H9 (cell line): ENCODE measurements around the gene NUDT4. TPM values are rescaled to one million over a fixed set of nuclear protein-coding genes. Genes with fewer than 3 reads are reported as not detected.

Experiments used
- DNase-seq: peaks from one replicate; pipeline ENCODE4 v3.0.0-alpha.2; 2017
- H2AFZ ChIP-seq: one replicate; pipeline ENCODE4 v1.6.1; 2013; ENCODE audit warnings: mild to moderate bottlenecking, low read length, control low read depth, moderate library complexity
- H2AK5ac ChIP-seq: 2 replicates; pipeline ENCODE4 v1.6.1; 2013; ENCODE audit warnings: low read length, control low read depth, mixed read lengths; ENCODE audit not compliant: insufficient read length
- H2BK120ac ChIP-seq: one replicate; pipeline ENCODE4 v1.6.1; 2013; ENCODE audit warnings: low read depth, mild to moderate bottlenecking, low read length, control low read depth, inconsistent platforms; ENCODE audit not compliant: poor library complexity, severe bottlenecking
- H2BK12ac ChIP-seq: 2 replicates; pipeline ENCODE4 v1.6.1; 2013; ENCODE audit warnings: low read length, control low read depth, mixed read lengths, low read depth; ENCODE audit not compliant: insufficient read length
- H2BK15ac ChIP-seq: 2 replicates; pipeline ENCODE4 v1.6.1; 2013; ENCODE audit warnings: low read depth, low read length, control low read depth
- H2BK20ac ChIP-seq: one replicate; pipeline ENCODE4 v1.6.1; 2013; ENCODE audit warnings: low read depth, mild to moderate bottlenecking, low read length, control low read depth, inconsistent platforms; ENCODE audit not compliant: poor library complexity, severe bottlenecking
- H2BK5ac ChIP-seq: 2 replicates; pipeline ENCODE4 v1.6.1; 2013; ENCODE audit warnings: low read length, control low read depth, mixed read lengths; ENCODE audit not compliant: insufficient read length
- H3K14ac ChIP-seq: 2 replicates; pipeline ENCODE4 v1.6.1; 2013; ENCODE audit warnings: low read length, control low read depth; ENCODE audit not compliant: insufficient read depth
- H3K18ac ChIP-seq: 2 replicates; pipeline ENCODE4 v1.6.1; 2013; ENCODE audit warnings: low read depth, mild to moderate bottlenecking, mixed read lengths, low read length, control low read depth; ENCODE audit not compliant: insufficient read length
- H3K23ac ChIP-seq: 2 replicates; pipeline ENCODE4 v1.6.1; 2013; ENCODE audit warnings: low read length, control low read depth, mixed read lengths, low read depth; ENCODE audit not compliant: insufficient read length
- H3K23me2 ChIP-seq: 2 replicates; pipeline ENCODE4 v1.6.1; 2013; ENCODE audit warnings: low read depth, mild to moderate bottlenecking, mixed read lengths, low read length, control low read depth; ENCODE audit not compliant: insufficient read length, poor library complexity, severe bottlenecking
- H3K27ac ChIP-seq: 2 replicates; pipeline ENCODE4 v1.5.1; 2013; ENCODE audit warnings: low read length, control low read depth, mixed read lengths, low read depth; ENCODE audit not compliant: insufficient read length
- H3K27me3 ChIP-seq: 2 replicates; pipeline ENCODE4 v1.6.1; 2013; ENCODE audit warnings: low read length, control low read depth, inconsistent platforms; ENCODE audit not compliant: insufficient read depth
- H3K4ac ChIP-seq: 2 replicates; pipeline ENCODE4 v1.6.1; 2013; ENCODE audit warnings: low read depth, mild to moderate bottlenecking, control low read depth, inconsistent platforms, low read length, moderate library complexity
- H3K4me1 ChIP-seq: 2 replicates; pipeline ENCODE4 v1.6.1; 2013; ENCODE audit warnings: low read length, control low read depth, inconsistent platforms; ENCODE audit not compliant: insufficient read depth
- H3K4me2 ChIP-seq: 2 replicates; pipeline ENCODE4 v1.6.1; 2013; ENCODE audit warnings: low read length, control low read depth, mixed read lengths; ENCODE audit not compliant: insufficient read length, insufficient read depth
- H3K56ac ChIP-seq: 2 replicates; pipeline ENCODE4 v1.6.1; 2013; ENCODE audit warnings: low read depth, mild to moderate bottlenecking, mixed read lengths, low read length, control low read depth; ENCODE audit not compliant: insufficient read length
- H3K79me1 ChIP-seq: 2 replicates; pipeline ENCODE4 v1.6.1; 2013; ENCODE audit warnings: low read depth, mild to moderate bottlenecking, moderate library complexity, low read length, control low read depth, inconsistent platforms; ENCODE audit not compliant: insufficient read depth, poor library complexity, severe bottlenecking
- H3K79me2 ChIP-seq: 2 replicates; pipeline ENCODE4 v1.6.1; 2013; ENCODE audit warnings: low read length, control low read depth, inconsistent platforms; ENCODE audit not compliant: insufficient read depth
- H3K9ac ChIP-seq: 2 replicates; pipeline ENCODE4 v1.6.1; 2013; ENCODE audit warnings: low read length, control low read depth, mixed read lengths; ENCODE audit not compliant: insufficient read length; ENCODE audit errors: extremely low read depth
- H3K9me3 ChIP-seq: one replicate; pipeline ENCODE4 v1.6.1; 2013; ENCODE audit warnings: low read depth, low read length, inconsistent platforms; ENCODE audit not compliant: control insufficient read depth
- H3T11ph ChIP-seq: one replicate; pipeline ENCODE4 v1.6.1; 2013; ENCODE audit warnings: mild to moderate bottlenecking, low read length, control low read depth, inconsistent platforms
- H4K20me1 ChIP-seq: one replicate; pipeline ENCODE4 v1.6.1; 2013; ENCODE audit not compliant: control insufficient read depth, insufficient read length, insufficient read depth
- H4K5ac ChIP-seq: 2 replicates; pipeline ENCODE4 v1.6.1; 2013; ENCODE audit warnings: low read depth, mild to moderate bottlenecking, mixed read lengths, low read length, control low read depth; ENCODE audit not compliant: insufficient read length
- H4K8ac ChIP-seq: replicated peaks from 2 replicates; pipeline ENCODE4 v1.6.1; 2013; ENCODE audit warnings: low read length, control low read depth, mixed read lengths, low read depth; ENCODE audit not compliant: insufficient read length
- H4K91ac ChIP-seq: 2 replicates; pipeline ENCODE4 v1.6.1; 2013; ENCODE audit warnings: low read depth, mild to moderate bottlenecking, moderate library complexity, mixed read lengths, low read length, control low read depth; ENCODE audit not compliant: insufficient read length
- H3K27ac Mint-ChIP-seq, 3 experiments: 2 replicates in 2 of 3; 3 replicates in 1 of 3; pipeline ENCODE4 v1.8.0; 2020 to 2021; ENCODE audit warnings: mixed read lengths in 3 of 3, mild to moderate bottlenecking in 1 of 3, moderate library complexity in 1 of 3
- H3K27me3 Mint-ChIP-seq: 2 replicates; pipeline ENCODE4 v1.8.0; 2021; ENCODE audit warnings: low read depth, mild to moderate bottlenecking, moderate library complexity, mixed read lengths
- H3K36me3 Mint-ChIP-seq, 3 experiments: 2 replicates in 2 of 3; 3 replicates in 1 of 3; pipeline ENCODE4 v1.8.0; 2020 to 2021; ENCODE audit warnings: low read depth in 3 of 3, mixed read lengths in 3 of 3; ENCODE audit not compliant: insufficient read depth in 1 of 3
- H3K4me1 Mint-ChIP-seq, 2 experiments: 2 replicates each; pipeline ENCODE4 v1.8.0; 2020; ENCODE audit warnings: mixed read lengths in 2 of 2
- H3K4me3 Mint-ChIP-seq, 2 experiments: 2 replicates in 1 of 2; 3 replicates in 1 of 2; pipeline ENCODE4 v1.8.0; 2020 to 2021; ENCODE audit warnings: mild to moderate bottlenecking in 2 of 2, mixed read lengths in 2 of 2, moderate library complexity in 1 of 2
- H3K9me3 Mint-ChIP-seq, 2 experiments: 2 replicates in 1 of 2; 3 replicates in 1 of 2; pipeline ENCODE4 v1.8.0; 2020; ENCODE audit warnings: mild to moderate bottlenecking in 2 of 2, mixed read lengths in 2 of 2, moderate library complexity in 1 of 2
- CTCF ChIP-seq: fragments of 200-600 bp; sonication (generic); conservative IDR thresholded peaks from 3 replicates; pipeline ENCODE4 v1.8.0; 2021; ENCODE audit warnings: antibody characterized with exemption, mild to moderate bottlenecking
- WGBS: extraction: QIAGEN DNeasy Blood & Tissue Kit; methylation state at CpG from one replicate; pipeline ENCODE4 v1.1.7; 2013; ENCODE audit warnings: missing lambda C conversion rate, low lambda C conversion rate, mixed read lengths; ENCODE audit not compliant: insufficient read length; ENCODE audit errors: extremely low coverage; 5-methylcytosine and 5-hydroxymethylcytosine counted together
- total RNA-seq: library from RNA; stranded (reverse); gene quantifications from 2 replicates; pipeline ENCODE4 v1.2.1, GENCODE V29; 2021

NUDT4 gene
- total RNA-seq, 1 experiment from 2014 or later: 40.6 TPM

- Histone ChIP-seq H3K9me3 (no peaks in the 10 kb centered on the region), H3K9ac (no peak overlapping the region), H4K91ac (no peak overlapping the region), H3K23me2 (no peaks in the 10 kb centered on the region), H2BK12ac (no peak overlapping the region), H3K23ac (no peak overlapping the region), H3K4me2 (no peak overlapping the region), H2BK15ac (no peak overlapping the region), H3K4me1 (no peaks in the 10 kb centered on the region), H3K4ac (no peak overlapping the region), H2AFZ (no peak overlapping the region), H3K79me2 (peaks cover 36% of the 10 kb centered on the region; the same call in 1 of the 2 replicates), H2AK5ac (no peak overlapping the region), H3T11ph (no peak overlapping the region), H3K18ac (no peak overlapping the region), H3K27me3 (no peaks in the 10 kb centered on the region), H3K79me1 (peaks cover 11% of the 10 kb centered on the region), H4K20me1 (no peaks in the 10 kb centered on the region), H3K27ac (no peak overlapping the region), H2BK20ac (no peak overlapping the region), H2BK120ac (no peak overlapping the region), H3K14ac (no peak overlapping the region), H2BK5ac (no peak overlapping the region), H3K56ac (no peak overlapping the region), H4K5ac (no peak overlapping the region), H4K8ac (no peak overlapping the region)
- H3K27me3 Mint-ChIP-seq: no peaks in the 10 kb centered on the region
- no peak for DNase-seq
- H3K9me3 Mint-ChIP-seq: no peaks in the 10 kb centered on the region
- no peak overlapping the region for H3K4me3 Mint-ChIP-seq
- no peak for TF ChIP-seq CTCF
- H3K27ac Mint-ChIP-seq: peak overlapping the region in 1 of 3 experiments; percentile 51; a peak in 1 of 7 replicates
- peaks cover 9 to 15% (median 14%) of the 10 kb centered on the region in 3 experiments; a peak in 6 of 7 replicates for H3K36me3 Mint-ChIP-seq
- H3K4me1 Mint-ChIP-seq: peaks cover 13 to 14% of the 10 kb centered on the region in 2 experiments; a peak in 3 of 4 replicates
- WGBS: no CpG with 5 or more reads among the region's 2 CpGs
These were observed 10.1 kb downstream of the NUDT4 start for GRCh38 chr12:93387780-93388179.
